Ascending aorta (tissue), 2 donors: ENCODE measurements around the gene EVX1. TPM values are rescaled to one million over a fixed set of nuclear protein-coding genes. Genes with fewer than 3 reads are reported as not detected.
A peak's percentile ranks its signal among the peaks of the same experiment; 100 is the strongest.

Experiments
- DNase-seq, 2 donors: peaks; one replicate each; pipeline ENCODE4 v3.0.0-alpha.2; 2019; ENCODE audit warnings: low spot score in 2 of 2
- H3K27ac ChIP-seq, 2 donors: fragments of 200-600 bp; sonication (generic); one replicate each; pipeline ENCODE4 v1.5.1; 2016 to 2017; ENCODE audit warnings: mild to moderate bottlenecking in 1 of 2
- H3K27me3 ChIP-seq: fragments of 200-600 bp; sonication (generic); one replicate; pipeline ENCODE4 v1.5.1; 2017
- H3K36me3 ChIP-seq, 2 donors: fragments of 200-600 bp; sonication (generic); one replicate each; pipeline ENCODE4 v1.5.1; 2016
- H3K4me1 ChIP-seq, 2 donors: fragments of 200-600 bp; sonication (generic); one replicate each; pipeline ENCODE4 v1.5.1; 2016 to 2017; ENCODE audit warnings: mild to moderate bottlenecking in 1 of 2
- H3K4me3 ChIP-seq, 2 donors: fragments of 200-600 bp; sonication (generic); one replicate each; pipeline ENCODE4 v1.5.1; 2016 to 2017; ENCODE audit warnings: mild to moderate bottlenecking in 1 of 2
- H3K9me3 ChIP-seq, 2 donors: fragments of 200-600 bp; sonication (generic); one replicate each; pipeline ENCODE4 v1.5.1; 2016
- intact Hi-C: fragments of 100-400 bp; cut with DNase I; formaldehyde crosslinking; loops from one replicate; pipeline ENCODE4 v1.15.1; 2023
- total RNA-seq: library from RNA; depleted of rRNA; stranded (reverse); fragments of >200 nt; gene quantifications from one replicate; pipeline ENCODE4 v1.1.0, GENCODE V29; 2016
- TF ChIP-seq, protein P1 (sequence below), 3 experiments: fragments of 200-600 bp in 2 of 3; fragments of 450-650 bp in 1 of 3; sonication (generic) in 2 of 3; IDR thresholded peaks; one replicate each; pipeline ENCODE4 v1.5.1; 2016 to 2019; ENCODE audit warnings: antibody characterized with exemption in 3 of 3, mild to moderate bottlenecking in 1 of 3, moderate library complexity in 1 of 3

EVX1 gene
- total RNA-seq, 1 donor from 2014 or later = not detected

DNA sequence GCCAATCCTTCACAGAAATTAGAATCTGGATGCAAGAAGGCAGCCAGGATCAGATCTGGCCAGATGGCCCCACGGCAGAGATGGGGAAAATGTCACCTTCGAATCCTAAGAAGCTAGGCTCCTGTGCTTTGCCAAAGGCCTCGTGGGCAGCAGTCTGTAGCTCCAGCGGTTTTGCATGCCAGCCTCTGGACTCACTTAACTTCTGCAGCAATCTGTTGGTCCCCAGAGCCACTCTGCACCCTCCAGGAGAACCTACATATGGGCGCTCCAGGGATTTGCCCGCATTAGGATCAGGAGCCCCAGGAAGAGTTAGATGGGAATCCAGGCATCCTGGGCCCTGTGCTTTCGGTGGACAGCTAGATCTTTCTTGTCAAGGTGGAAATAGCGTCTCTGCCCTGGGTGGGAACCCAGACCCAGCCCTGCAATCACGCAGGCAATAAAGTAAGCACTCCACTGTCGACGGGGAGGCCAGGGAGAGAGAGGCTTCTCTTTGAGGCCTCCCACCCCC is 32.6 kb upstream of the EVX1 start:
- Histone ChIP-seq H3K27ac (no peak overlapping the region), H3K27me3 (peaks cover 20% of the 10 kb centered on the region), H3K4me1 (peaks cover 6 to 9% of the 10 kb centered on the region in 2 donors), H3K4me3 (peak overlapping the region in 1 of 2 donors; percentile 39), H3K36me3 (no peaks in the 10 kb centered on the region), H3K9me3 (no peaks in the 10 kb centered on the region)
- DNase-seq = no peak
- intact Hi-C loops = loop anchor here (10.0 kb wide), 1 partner anchor 365 kb away; no protein-coding TSS in a partner anchor
- TF ChIP-seq, protein P1, sequence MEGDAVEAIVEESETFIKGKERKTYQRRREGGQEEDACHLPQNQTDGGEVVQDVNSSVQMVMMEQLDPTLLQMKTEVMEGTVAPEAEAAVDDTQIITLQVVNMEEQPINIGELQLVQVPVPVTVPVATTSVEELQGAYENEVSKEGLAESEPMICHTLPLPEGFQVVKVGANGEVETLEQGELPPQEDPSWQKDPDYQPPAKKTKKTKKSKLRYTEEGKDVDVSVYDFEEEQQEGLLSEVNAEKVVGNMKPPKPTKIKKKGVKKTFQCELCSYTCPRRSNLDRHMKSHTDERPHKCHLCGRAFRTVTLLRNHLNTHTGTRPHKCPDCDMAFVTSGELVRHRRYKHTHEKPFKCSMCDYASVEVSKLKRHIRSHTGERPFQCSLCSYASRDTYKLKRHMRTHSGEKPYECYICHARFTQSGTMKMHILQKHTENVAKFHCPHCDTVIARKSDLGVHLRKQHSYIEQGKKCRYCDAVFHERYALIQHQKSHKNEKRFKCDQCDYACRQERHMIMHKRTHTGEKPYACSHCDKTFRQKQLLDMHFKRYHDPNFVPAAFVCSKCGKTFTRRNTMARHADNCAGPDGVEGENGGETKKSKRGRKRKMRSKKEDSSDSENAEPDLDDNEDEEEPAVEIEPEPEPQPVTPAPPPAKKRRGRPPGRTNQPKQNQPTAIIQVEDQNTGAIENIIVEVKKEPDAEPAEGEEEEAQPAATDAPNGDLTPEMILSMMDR (IDR thresholded peaks at IDR 0.05) = no peak

DNA sequence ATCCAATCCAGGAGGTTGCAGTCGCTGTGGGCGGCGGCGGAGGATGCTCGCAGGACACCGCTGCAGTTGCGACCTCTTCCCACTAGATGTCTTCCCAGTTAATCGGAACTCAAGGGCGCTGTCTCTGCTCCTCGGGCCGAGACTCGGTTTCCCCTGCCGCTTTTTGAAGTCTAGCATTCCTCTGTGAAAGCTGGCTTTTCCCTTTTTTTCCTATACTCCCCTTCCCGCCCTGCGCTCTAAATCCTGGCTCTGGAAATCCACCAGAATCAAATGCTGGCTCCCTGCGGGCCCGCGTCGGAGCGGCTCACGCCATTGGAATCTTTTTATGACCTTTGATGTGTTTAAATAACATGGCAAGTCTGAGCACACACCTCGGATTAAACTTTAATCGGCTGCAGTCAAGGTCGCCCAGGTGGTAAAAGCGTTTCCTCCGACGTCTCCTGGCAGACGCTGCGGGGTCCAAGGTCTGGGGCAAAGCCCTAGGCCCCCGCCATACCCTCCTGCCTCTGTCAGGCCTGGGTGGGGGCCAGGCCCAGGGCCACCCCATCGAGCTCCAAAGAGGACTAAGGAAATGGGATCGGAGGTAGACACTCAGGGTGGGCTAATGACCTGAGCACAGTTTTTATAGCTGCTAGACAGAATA is 32.0 kb upstream of the EVX1 start:
- DNase-seq = no peak

DNA sequence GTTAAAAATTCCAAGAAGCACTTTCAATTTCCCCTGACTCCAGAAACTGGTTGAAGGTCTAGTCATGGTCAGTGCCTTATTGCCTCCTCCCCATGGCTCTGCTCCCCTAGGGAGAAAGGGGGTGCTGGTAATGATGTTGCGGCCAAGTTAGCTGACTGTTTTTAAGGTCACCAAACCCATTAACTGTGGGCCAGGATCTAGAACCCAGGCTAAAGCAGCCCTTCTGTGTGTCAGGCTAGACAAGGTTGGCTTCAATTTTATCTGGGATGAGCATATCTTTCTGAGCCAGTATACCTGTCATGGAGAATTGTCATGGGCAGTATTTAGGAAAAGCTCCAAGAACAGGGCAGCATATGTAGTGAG is 31.5 kb upstream of the EVX1 start:
- H3K9me3 ChIP-seq = no peaks in the 10 kb centered on the region
- peak overlapping the region in 1 of 2 donors; percentile 39 for H3K4me3 ChIP-seq
- intact Hi-C loops = no loop called here
- H3K4me1 ChIP-seq = peaks cover 0 to 4% of the 10 kb centered on the region in 2 donors
- no peak for DNase-seq
- H3K36me3 ChIP-seq = no peaks in the 10 kb centered on the region
- H3K27me3 ChIP-seq = peaks cover 10% of the 10 kb centered on the region
- TF ChIP-seq, protein P1 (IDR thresholded peaks at IDR 0.05) = no peak
- no peak overlapping the region for H3K27ac ChIP-seq

More for the DNA sequence above, 32.0 kb upstream of the EVX1 start:
- Histone ChIP-seq H3K4me1 (peaks cover under 1 to 4% of the 10 kb centered on the region in 2 donors), H3K27ac (no peak overlapping the region), H3K36me3 (no peaks in the 10 kb centered on the region), H3K9me3 (no peaks in the 10 kb centered on the region), H3K4me3 (peak overlapping the region; percentile 35 to 39), H3K27me3 (peaks cover 14% of the 10 kb centered on the region)
- TF ChIP-seq, protein P1 (IDR thresholded peaks at IDR 0.05) = peak; percentile 31 to 64 (median 47)
- intact Hi-C loops = no loop called here

DNA sequence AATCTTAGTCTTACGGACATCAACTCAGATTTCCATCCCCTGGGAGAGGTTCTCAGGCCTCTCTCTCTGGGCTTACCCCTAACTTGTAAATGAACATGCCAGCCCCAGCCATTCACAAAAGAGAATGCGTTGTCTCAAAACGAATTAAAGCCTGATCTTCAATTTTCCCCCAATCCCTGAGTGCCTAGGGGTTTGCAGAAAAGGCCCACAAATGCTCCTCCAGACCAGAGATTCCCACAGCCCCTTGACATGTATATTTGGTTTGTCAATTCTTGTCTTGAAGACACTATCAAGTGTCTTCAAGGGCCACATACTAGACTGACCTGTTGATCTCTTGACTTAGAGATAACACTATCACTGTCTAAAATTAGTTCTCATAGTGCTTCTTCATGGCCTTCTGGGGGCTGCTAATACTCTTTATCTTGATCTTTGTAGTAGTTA is 30.8 kb upstream of the EVX1 start:
- H3K27me3 ChIP-seq = peaks cover 10% of the 10 kb centered on the region
- peaks cover 0 to 4% of the 10 kb centered on the region in 2 donors for H3K4me1 ChIP-seq
- H3K36me3 ChIP-seq = no peaks in the 10 kb centered on the region
- DNase-seq = no peak
- no peaks in the 10 kb centered on the region for H3K9me3 ChIP-seq
- TF ChIP-seq, protein P1 (IDR thresholded peaks at IDR 0.05) = no peak
- no peak overlapping the region for H3K4me3 ChIP-seq
- intact Hi-C loops = no loop called here
- H3K27ac ChIP-seq = no peak overlapping the region

DNA sequence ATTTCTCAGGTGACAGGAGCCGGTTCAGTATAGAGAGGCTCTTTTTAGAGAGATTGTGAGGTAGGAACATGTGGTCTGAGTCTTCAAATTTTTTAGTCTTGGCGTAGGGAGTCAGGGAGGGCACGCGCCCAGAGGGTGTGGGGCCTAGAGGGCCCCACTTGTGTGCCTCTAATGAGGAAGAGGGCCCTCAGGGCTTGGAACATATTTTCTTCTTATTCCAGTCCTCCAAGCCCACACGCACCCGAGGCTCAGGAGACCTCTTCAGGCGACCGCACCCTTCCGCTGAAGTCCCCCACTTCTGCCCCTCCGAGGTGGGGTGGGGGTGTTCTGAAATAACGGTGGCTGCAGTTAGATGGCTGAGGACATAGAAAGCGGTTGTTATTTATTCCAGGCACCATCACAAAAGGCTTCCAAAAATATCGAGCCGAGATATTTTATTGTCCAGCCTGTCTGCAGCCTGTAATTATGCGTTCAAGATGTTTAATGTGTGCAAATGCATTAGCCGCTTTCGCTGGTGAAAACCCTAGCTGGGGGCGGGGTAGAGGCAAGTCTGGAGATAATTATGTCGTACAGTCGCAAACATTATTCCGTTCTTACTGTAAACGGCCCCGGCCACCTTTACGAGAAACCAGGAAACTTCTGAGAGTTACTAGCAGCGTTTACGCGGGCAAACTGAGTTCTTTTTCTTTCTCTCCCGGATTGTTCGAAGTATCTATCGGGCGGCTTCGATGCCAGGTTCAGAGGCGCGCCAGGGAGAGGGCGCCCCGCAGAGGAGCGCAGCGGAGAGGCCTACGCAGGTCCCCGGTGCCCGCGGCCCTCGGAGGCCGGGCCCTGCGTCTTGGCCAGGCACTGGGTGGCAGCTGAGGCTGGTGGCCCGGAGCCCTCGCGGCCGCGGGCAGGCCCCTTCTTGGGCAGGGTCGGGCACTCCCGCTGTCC is 29.8 kb upstream of the EVX1 start:
- Histone ChIP-seq H3K4me3 (no peak overlapping the region), H3K36me3 (no peaks in the 10 kb centered on the region), H3K27me3 (peaks cover 10% of the 10 kb centered on the region), H3K4me1 (peaks cover 0 to 4% of the 10 kb centered on the region in 2 donors), H3K9me3 (no peaks in the 10 kb centered on the region), H3K27ac (no peak overlapping the region)
- intact Hi-C loops = no loop called here
- no peak for DNase-seq
- TF ChIP-seq, protein P1 (IDR thresholded peaks at IDR 0.05) = no peak
